Measurements from ENCODE around the gene FRMD4A.
"Not testable (repeated sequence)": the region's sequence is repeated elsewhere in the genome, so short reads cannot be mapped to it uniquely, and the experiment has no call there.

The FRMD4A gene

DNA sequence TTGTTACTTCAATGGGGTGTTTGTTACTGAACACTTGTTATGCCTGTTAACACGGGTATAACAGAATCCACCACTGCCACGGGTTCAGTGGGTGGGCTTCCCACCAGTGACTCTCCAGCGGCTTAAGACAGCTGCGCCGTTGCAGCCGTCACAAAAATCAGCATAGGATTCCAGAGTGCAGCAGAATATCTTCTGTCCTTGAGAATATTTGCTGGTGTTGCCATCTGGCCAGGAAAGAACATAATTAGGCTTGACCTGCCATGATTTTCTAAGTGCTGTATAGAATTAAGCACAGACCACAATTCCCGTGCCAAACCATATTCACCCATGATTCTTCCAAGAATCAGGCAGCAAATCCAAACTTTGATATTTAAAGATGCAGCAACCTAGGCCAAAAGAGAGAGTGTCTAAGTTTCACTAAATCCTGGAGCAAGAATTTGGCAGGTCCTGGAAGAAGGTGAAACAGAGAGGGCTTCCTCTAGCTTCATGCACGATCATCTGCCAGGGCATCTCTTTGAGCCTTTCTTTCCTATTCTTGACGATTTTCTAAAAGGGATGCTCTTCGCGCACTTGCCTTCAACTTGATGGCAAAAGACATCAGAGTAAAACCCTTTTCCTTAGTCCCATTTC lies 95.0 kb downstream of the FRMD4A start:
- no peak for DNase-seq

DNA sequence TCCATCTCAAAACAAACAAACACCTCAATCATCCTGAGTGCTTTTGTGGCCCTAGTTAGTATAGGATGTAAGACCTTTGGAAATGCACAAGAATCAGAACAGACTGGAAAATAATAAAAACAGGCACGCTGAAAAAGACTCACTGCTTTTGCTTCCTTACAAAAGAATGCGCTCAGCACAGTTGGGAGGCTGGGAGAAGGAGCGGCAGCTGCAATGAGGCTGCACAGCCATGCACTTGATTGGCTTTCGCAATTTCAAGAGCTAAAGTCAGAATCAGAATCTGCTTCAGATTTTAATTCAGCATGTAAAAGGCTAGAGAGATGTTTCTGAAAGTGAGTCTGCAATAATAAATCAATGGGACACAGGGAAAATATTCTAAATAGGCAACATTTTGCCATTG lies 97.2 kb downstream of the FRMD4A start:
- DNase-seq = no peak

DNA sequence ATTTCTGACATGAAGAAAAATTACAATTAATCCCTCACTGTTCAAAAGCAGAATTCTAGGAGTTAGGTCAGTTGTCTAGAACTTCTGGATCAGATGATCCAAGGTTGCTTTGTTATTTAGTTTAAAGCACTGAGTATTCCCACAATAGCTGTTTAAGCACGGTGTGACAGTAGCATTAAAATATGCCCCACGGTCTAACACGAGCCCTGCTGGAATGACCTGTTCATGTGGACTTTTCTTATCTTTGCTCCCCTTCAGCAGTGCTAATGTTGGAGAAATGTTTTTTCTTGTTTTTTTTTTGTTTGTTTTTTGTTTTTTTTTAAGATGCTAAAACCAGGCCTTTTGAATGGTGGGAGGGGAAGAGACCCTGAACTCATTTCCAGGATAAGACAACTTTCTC lies 101.9 kb downstream of the FRMD4A start:
- not testable (repeated sequence) for DNase-seq

DNA sequence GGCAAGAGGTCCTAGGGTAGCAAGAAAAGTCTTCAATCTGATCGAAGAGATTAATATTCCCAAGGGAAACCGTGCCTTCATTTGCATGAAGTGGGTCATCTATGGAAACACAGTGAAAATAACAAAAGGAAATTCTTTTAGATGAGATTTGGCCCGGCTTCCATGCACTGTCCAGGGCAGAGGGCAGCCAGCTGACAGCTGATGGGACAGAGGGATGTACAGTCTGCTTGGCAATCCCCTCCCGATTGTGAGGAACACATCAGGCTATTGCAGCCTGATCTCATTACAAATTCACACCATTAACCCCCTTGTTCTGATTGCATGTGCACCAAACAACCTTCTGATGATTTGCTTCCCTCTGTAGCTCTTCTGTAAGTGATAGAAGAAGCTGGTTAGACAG lies 105.3 kb downstream of the FRMD4A start:
- DNase-seq = no peak

DNA sequence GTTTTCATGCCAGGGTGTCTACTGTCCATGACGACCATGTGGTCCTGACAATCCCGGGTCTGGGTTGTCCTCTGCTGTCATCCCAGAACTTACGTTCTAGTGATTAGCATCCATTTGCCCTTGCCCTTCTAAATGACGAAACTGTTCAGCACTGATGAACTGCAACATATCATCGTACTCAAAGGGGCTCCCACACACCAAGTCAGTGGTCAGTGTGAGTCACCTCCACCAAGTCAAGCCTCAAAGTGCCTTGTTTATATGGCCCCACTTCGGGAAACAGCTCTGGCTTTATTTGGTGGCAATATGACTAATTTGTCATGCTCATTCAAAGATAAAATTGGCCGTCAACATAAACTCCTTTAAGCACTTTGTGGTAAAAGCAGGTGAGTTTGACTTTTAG lies 110.7 kb downstream of the FRMD4A start:
- no peak for DNase-seq

DNA sequence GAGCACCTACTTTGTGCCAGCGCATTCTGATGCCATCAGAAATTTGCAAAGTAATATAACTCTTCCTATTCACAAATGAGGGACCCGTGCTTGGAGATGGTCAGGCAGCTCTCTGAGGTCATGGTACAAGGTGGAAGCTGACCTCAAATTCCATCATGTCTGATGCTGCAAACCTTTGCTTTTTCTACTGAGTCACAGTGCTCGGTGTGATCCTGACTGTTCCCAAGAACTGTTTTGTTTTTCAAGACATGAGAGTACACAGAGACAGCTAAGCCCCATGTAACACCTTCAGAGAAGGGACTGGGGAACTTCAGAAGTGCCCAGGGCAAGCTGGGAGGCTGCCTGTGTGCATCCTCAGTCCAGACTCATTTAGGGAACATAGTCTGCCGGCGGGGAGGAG lies 111.3 kb downstream of the FRMD4A start:
- DNase-seq = no peak

DNA sequence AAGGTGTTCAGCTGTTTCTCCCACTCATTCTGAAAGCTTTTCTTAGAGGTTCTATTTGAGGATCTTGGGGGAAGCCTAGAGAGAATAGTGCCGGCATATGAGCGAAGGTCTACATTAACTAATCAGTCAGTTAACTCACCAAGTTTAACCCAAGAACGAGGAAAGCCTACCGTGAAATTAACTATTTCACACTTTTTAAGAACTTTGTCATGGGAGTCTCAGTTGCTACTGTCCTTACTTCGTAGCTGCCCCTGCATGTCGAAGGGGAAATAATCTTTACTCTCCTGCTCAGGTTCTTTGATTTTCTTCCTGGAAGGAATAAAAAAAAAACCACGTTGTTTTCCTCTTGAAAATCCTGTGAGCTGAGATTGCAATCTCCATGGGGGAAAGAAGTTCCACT lies 115.1 kb downstream of the FRMD4A start:
- no peak for DNase-seq

DNA sequence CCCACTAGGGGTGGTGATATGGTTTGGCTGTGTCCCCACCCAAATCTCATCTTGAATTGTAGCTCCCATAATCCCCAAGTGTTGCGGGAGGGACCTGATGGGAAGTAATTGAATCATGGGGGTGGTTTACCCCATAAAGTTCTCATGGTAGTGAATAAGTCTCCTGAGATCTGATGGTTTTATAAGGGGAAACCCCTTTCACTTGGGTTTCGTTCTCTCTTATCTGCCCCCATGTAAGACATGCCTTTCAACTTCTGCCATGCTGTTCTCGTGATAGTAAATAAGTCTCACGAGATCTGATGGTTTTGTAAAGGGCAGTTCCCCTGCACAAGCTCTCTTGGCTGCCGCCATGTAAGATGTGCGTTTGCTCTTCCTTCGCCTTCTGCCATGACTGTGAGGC lies 117.0 kb downstream of the FRMD4A start:
- not testable (repeated sequence) for DNase-seq

DNA sequence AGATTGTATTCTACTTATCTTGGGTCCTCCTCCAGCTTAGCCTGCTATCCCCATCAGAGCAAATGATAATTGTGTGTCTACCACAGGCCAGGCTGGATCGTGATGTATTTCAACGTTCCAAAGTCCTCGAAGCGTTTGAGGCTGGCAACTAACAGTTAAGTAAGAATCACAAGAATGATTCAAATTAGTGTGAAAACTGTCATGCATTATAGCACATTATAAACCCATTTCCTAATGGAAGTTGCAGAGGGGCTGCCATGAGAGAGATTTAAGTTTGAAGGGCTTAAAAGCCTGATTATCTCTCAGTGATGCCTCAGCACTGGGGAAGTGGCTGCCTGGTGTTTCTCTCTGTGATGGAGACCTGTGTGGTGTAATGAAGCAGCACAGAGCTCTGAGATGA lies 119.1 kb downstream of the FRMD4A start:
- no peak for DNase-seq

DNA sequence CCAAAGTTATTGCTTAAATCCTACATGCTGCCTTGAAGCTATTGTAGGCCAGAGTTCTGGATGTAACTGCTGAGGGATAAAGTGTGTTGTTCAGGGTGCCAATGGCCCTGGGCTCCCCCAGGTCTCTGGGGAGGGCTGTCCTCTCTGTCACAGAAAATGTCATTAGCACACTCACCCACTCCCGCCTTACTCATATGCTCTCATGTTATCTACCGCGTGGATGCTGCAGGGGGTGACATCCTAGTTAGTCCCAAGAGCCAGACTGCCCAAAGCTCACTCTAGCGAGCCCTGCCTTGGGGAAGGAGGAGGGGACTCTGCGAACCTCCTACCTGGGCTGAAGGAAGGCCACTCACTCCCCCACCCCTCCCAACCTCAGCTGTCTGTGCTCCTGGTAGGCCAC lies 122.5 kb downstream of the FRMD4A start:
- DNase-seq = no peak

DNA sequence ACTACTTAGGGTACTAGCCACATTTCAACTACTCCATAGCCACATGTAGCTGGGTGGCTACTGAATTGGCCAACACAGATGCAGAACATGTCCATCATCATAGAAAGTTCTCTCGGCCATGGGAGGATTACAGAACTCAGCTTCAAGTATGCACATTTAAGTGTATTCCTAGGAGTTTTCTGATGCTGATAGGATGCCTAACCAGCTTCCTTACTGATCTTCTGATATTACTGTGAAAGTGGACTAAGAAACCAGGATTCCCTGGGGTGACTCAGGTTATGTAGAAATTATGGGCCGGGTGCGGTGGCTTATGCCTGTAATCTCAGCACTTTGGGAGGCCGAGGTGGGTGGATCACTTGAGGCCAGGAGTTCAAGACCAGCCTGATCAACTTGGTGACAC lies 125.5 kb downstream of the FRMD4A start:
- no peak for DNase-seq

DNA sequence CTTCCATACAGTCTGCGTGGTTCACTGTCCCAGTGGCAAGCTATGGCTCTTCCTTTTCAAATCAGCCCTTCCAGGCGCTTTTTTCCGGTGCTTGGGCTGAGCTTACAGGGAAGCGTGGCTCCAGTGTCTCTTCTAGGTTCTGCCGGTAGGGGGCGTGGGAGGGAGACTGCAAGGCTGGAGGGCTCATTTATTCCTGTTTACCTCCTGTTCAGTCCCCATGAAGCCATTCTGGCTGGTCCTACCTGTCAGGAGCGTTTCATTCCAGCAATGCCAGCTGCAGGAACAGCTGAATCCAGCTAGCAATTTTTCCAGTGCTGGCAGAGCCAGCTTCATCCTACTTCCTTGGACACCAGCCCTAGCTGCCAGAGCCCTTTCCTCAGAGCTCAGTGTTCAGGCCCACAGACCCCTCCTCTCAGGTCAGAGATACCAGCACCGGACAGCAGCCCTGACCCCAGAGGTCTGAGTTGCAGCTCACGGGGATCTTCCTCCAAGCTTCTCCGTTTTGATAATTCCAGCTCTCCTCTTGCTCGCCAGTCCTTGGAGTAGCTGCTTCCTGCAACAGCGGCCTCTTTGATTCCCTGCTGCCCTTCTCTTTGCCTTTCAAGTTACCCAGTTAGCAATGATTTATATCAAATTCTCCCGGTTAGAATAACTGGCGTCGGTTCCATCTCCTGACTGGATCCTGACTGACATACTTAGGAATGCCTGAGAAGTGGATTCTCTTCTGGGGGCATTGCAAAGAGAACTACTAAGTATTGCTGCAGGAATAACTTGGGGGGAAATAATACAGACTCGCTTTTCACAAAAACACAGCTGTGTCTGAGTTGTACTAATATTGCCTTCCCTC lies 129.8 kb downstream of the FRMD4A start:
- peak in 1 of 2 donors; percentile 3 for DNase-seq

DNA sequence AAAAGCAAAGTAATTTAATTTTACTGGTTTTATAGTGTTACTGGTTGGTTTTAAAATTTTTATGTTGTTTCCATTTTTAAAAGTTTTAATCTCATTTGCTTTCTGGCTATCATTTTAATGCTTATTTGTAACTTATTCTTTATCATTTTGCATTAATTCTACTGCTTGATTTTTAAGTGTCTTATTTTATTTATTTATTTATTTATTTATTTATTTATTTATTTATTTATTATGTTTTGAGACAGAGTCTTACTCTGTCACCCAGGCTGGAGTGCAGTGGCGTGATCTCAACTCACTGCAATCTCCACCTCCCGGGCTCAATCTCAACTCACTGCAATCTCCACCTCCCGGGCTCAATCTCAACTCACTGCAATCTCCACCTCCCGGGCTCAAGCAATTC lies 131.6 kb downstream of the FRMD4A start:
- DNase-seq = not testable (repeated sequence)

DNA sequence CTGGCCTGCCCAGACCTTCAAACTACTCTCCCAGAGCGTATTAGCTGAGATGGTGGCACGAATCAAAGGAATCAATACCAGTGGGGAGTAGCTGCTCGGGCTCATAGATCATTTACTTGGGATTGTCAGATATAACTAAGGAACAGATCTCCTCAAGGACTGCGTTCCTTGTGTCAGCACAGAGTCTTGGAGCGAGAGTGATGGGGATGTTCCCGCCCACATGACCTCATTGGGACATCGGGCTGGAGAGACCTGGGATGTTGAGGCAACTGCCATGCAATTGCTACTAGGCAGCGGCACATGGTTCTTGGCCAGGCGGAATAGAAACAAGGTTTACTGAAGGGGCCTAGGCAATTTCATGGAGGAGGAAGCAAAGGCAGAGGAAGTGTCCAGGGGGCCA lies 132.6 kb downstream of the FRMD4A start:
- no peak for DNase-seq

DNA sequence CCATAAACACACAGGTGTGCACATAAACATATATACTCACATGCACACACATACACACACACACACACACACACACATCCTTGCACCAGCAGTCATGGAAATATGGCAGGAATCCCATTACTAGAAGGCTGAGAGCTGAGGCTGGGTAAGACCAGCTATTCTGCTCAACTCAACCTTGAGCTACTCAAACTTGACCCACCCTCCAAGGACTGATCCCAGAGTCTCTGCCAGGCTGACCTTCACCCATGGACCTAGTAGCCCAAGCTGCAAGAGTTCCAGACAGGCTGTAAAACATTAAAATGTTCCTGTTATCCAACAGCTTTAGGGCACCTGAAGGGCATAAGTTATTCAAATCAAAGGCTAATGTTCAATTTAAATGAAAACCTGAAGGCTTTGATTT lies 134.6 kb downstream of the FRMD4A start:
- DNase-seq = no peak

DNA sequence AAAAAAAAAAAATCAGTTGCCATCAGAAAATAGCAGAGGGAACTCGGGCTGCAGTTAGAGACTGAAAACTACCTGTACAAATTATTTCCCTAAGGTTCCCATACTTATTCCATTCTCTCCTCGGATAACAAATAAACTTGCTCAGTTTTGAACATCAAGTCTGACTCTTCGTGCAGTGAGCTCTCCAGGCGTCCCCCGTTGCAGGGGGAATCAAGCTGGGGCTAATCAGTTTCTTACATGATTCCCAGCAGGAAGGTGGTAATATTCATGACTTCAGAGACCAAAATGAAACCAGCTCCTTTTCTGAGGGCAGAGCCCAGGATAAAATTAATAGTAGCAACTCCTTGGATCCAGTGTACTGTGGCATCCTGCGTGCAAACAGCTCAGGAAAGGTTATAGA lies 135.3 kb downstream of the FRMD4A start:
- DNase-seq = no peak

DNA sequence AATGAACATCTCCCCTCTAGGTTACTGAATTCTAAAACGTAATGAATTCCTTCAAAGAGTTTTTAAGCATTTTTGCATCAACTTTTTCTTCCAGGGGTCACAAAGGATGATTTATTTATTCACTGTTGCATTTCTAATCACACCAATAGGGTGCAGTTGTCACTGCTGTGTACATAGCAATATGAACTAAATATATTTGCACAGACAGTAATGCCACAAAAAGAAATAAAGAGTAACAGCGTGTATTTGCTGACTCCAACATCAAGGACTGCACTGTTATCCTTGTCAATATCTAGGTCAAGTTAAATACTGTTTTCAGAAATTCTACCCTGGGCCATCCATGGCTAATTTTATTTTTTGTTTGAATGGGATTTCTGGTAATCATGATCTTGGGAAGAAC lies 138.0 kb downstream of the FRMD4A start:
- DNase-seq = no peak

DNA sequence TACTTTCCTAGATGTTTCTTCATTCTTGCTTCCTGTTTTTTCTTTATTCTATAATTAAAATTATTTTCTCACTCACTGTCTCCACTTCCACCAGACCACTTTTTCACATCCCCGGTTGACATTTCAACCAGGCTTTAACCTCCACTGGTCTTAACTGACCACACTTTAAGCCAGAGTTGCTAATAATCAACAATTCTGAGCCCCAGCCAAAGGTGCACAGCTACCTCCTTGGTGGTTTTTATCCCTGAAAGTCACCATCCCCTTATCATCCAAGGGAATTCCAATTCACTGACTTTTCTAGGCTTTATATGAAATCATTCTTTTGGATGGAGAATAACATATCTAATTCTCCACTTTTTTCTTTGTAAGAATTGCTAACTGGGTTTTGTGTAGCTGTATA lies 138.9 kb downstream of the FRMD4A start:
- DNase-seq = no peak

DNA sequence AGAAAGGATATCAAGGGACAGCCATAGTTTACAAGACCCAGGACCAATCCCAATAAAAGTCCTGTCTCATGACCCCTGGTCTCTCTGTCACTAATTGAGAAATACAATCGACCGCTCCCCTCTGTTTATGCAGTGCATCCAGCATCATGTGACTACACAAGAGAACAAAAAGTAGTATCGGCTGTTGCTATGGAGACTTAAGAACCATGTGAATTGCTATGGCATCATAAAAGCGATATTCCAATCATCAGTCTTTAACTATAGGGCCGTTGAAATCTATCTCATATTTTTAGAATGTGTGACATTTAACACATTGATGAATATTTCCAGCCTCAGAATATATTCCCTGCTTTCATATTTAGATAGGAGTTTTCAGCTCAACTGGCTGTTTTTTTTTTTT lies 139.3 kb downstream of the FRMD4A start:
- DNase-seq = no peak

DNA sequence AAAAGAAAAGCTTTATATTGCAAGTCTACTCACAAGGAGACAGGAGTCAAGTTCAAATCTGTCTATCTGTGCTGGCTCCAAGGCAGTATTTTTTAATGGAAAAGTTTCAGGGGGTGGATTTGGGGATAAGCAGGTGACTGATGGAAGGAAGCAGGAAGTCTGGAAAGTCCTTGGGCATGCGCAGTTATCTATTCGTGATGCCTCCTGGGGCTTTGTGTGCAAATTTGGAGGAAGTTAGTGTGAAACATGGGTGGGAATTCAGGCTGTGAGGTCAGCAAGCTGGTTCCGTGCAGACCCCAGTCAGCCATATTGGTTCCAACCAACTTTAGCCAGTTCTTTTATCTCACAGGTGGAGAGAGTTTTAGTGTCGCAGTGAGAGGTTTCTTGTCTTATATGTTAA lies 140.0 kb downstream of the FRMD4A start:
- no peak for DNase-seq

DNA sequence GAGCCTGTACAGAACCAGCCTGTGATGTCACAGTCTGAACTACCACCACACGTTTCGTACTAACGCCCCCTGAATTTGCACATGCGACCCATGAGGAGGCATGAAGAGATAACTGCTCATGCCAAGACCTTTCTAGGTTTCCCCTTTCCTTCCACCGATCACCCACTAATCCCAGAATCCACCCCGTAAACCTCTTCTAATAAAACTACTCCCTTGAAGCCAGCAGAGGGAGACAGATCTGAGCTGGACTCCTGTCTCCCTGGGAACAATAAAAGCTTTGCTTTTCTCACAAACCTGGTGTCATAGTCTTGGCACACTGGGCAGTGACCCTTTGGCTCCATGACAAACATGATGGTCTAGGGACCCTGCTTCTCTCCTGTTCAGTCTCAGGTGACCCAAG lies 144.5 kb downstream of the FRMD4A start:
- peak in 1 of 2 donors; percentile 2 for DNase-seq

DNA sequence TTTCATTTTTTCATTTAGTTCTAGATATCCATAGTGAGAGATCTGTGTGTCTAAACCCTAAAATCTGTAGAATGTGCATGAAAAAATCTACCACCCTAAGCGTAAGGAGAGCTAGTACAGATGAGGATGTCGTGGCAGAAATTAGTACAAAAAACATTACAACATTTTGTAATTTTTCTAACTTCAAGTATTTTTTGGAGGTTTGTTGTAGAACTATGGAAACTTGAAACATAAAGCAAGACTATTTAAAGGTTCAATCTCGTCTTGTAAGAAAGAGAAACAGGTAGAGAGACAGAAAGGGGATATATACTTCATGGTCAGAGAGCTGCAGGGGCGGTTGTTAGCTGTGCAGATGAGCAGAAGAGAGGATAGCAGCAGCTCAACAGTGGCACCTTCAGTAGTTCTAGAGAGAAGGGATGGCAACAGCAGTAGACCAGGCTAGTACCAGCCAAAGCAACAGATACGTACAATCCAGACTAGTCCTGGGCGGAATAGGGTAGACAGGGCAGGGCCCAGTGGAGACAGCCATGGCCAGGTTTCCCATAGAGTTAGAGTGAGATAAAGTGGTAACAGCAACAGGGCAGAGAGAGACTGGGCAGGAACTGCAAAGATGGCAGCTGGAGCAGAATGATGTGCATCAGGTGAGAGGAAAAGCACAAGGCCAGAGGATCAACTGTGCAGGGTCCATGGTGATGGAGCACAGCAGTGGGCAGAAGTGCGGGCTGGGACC lies 145.2 kb downstream of the FRMD4A start:
- peak; percentile 62 to 68 for DNase-seq

DNA sequence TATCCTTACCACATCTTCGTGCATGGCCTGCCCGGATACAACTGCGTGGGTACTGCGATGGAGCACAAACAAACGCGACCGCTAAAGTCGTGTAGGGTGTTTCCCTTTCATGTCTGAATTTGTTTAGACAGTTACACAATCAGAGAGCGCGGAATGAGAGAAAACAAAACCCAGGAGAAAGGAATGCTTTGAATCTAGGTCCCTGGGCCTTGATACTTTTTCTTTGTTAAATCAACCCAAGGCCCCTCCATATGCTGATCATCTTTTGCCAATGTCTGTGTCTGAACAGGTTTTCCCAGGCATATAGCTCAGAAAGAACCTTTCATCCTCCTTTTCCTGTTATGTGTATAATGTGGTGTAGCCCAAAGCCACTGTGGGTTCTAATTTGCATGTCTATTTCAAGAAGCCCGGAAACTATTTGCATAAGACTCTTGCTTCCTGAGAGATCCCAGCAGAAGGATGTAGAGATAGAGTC lies 145.8 kb downstream of the FRMD4A start:
- DNase-seq = peak; percentile 33 to 63

DNA sequence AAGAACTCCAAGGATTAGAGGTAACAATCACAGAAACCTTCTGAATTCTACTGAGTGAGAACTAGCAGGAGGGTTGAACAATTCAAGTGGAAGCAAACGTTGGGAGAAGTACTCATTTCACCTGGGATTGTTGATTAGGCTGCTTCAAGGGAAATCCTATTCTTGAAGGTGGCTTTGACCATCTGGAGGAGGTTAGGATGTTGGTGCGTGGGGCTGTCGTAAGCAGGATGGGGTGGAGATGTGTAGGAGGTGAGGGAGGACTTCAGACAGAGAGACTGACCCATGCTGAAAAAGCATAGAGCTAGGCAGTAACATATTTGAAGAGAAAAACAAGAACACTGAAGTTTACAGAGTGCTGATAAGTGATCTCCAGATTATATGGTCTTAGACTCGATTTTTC lies 147.9 kb downstream of the FRMD4A start:
- DNase-seq = no peak
